ACC112 (cell line): ENCODE results near the gene CHAF1A.

ENCODE experiments used
- H2AFZ ChIP-seq: fragments of 200-600 bp; sonication (generic); one replicate; pipeline ENCODE4 v1.6.0; 2017; ENCODE audit warnings: antibody characterized with exemption, low read length; ENCODE audit not compliant: unreplicated experiment
- H3K27ac ChIP-seq: fragments of 200-600 bp; sonication (generic); 2 replicates; pipeline ENCODE4 v1.5.1; 2014; ENCODE audit warnings: low read depth, mild to moderate bottlenecking, antibody characterized with exemption, low read length, moderate library complexity
- H3K27me3 ChIP-seq: fragments of 200-600 bp; sonication (generic); 2 replicates; pipeline ENCODE4 v1.6.1; 2014; ENCODE audit warnings: mild to moderate bottlenecking, antibody characterized with exemption, low read length, moderate library complexity, mixed read lengths; ENCODE audit not compliant: insufficient read depth
- H3K36me3 ChIP-seq: fragments of 200-600 bp; sonication (generic); 2 replicates; pipeline ENCODE4 v1.6.1; 2016; ENCODE audit warnings: mild to moderate bottlenecking, antibody characterized with exemption, low read length, moderate library complexity, mixed read lengths; ENCODE audit not compliant: insufficient read depth
- H3K4me1 ChIP-seq: fragments of 200-600 bp; sonication (generic); one replicate; pipeline ENCODE4 v1.6.1; 2016; ENCODE audit warnings: low read length, mixed read lengths; ENCODE audit not compliant: insufficient read depth, unreplicated experiment, control insufficient read depth
- H3K4me3 ChIP-seq: fragments of 200-600 bp; sonication (generic); 2 replicates; pipeline ENCODE4 v1.5.1; 2014; ENCODE audit warnings: mild to moderate bottlenecking, low read depth, low read length
- H3K79me2 ChIP-seq: fragments of 200-600 bp; sonication (generic); one replicate; pipeline ENCODE4 v1.6.0; 2016; ENCODE audit warnings: low read length; ENCODE audit not compliant: control insufficient read depth, unreplicated experiment, insufficient read depth

CHAF1A gene

DNA sequence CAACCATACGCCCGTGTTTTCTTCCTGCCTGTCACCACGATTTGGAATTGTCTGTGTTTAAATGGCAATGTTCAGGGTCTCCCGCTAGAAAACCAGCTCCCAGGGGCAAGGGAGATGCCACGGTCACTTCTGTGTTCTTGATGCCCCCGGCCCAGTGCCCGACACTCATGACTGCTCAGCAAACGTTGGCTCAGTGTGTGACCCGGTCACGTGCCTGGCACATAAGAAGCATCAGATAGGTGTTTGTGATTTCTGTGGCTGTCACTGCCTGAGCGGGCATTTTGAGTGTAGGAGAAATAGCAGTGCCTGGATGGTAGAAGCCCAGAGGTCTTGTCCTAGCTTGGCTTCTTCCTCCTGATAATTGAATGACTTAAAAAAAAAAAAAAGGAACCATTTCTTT lies 85.1 kb downstream of the CHAF1A start:
- Histone ChIP-seq H2AFZ (no peak overlapping the region), H3K27me3 (no peaks in the 10 kb centered on the region), H3K4me1 (no peaks in the 10 kb centered on the region)

DNA sequence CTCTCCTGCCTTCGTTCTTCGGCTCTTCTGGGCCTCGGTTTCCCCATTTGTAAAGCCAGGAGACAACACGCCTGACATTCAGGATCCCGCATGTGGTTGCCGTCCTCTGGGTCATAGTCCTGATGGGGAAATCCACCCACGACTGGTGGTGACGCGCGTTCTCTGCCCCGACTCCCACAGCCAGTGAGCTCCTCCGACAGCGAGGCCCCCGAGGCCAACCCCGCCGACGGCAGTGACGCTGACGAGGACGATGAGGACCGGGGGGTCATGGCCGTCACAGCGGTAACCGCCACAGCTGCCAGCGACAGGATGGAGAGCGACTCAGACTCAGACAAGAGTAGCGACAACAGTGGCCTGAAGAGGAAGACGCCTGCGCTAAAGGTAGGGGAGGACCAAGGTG lies 86.1 kb downstream of the CHAF1A start:
- Histone ChIP-seq H3K79me2 (no peaks in the 10 kb centered on the region), H2AFZ (no peak overlapping the region), H3K36me3 (peaks cover 8% of the 10 kb centered on the region; the same call in 1 of the 2 replicates), H3K4me1 (no peaks in the 10 kb centered on the region), H3K27me3 (no peaks in the 10 kb centered on the region), H3K4me3 (no peak overlapping the region), H3K27ac (no peak overlapping the region)

More for the DNA sequence above, 85.1 kb downstream of the CHAF1A start:
- no peak overlapping the region for H3K27ac ChIP-seq
- no peak overlapping the region for H3K4me3 ChIP-seq
- H3K79me2 ChIP-seq, result no peaks in the 10 kb centered on the region
- peaks cover 8% of the 10 kb centered on the region; the same call in 1 of the 2 replicates for H3K36me3 ChIP-seq

DNA sequence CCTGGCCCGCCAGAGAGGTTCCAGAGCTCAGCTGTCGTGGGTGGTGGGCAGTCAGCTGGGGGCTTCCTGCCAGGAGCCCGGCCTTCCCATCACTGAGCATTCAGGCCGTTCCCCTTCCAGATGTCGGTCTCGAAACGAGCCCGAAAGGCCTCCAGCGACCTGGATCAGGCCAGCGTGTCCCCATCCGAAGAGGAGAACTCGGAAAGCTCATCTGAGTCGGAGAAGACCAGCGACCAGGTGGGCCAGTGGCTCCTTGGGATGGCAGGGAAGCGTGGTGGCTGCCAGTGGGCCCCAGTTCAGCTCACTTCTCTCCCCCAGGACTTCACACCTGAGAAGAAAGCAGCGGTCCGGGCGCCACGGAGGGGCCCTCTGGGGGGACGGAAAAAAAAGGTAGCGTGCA lies 89.0 kb downstream of the CHAF1A start:
- H2AFZ ChIP-seq, result no peak overlapping the region
- H3K27me3 ChIP-seq, result no peaks in the 10 kb centered on the region
- no peak overlapping the region for H3K27ac ChIP-seq
- H3K36me3 ChIP-seq, result peaks cover 8% of the 10 kb centered on the region; the same call in 1 of the 2 replicates
- H3K79me2 ChIP-seq, result no peaks in the 10 kb centered on the region
- no peaks in the 10 kb centered on the region for H3K4me1 ChIP-seq
- no peak overlapping the region for H3K4me3 ChIP-seq

DNA sequence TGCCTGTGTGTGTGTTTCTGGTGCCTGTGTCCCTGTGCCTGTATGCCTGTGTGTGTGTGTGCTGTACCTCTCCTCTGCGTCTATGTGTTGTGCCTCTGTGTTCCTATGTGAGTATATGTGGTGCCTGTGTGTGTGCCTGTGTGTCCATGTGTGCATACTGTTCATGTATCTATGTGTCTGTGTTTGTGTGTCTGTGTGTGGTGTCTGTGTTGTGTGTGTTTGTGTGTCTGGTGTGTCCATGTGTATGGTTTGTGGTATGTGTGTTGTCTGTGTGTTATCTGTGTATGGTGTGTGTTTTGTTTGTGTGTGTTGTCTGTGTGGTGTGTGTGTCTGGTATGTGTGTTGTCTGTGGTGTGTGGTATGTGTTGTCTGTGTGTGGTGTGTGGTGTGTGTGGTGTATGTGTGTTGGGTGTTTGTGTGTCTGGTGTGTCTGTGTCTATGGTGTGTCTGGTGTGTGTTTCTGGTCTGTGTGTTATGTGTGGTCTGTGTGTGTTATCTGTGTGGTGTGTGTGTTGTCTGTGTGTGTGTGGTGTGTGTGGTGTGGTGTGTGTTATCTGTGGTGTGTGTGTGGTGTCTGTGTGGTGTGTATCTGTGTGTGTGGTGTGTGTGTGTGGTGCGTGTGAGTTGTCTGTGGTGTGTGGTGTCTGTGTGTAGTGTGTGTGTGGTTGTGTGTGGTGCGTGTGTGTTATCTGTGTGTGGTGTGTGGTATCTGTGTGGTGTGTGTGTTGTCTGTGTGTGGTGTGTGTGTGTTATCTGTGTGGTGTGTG lies 90.1 kb downstream of the CHAF1A start:
- Histone ChIP-seq H3K27ac (no peak overlapping the region), H3K4me3 (no peak overlapping the region), H3K79me2 (no peaks in the 10 kb centered on the region), H2AFZ (no peak overlapping the region), H3K36me3 (peaks cover 8% of the 10 kb centered on the region; the same call in 1 of the 2 replicates), H3K27me3 (no peaks in the 10 kb centered on the region), H3K4me1 (no peaks in the 10 kb centered on the region)
